ENCODE measurements around the gene HECA. TPM values are rescaled to one million over a fixed set of nuclear protein-coding genes. Genes with fewer than 3 reads are reported as not detected.

The HECA gene
- total and polyA plus RNA-seq, 2 donors (not counting 1 experiment from before 2014, with no cell fraction given), result 13.0 to 26.6 TPM

GRCh38 chr6:139129284-139129683 lies 5.6 kb upstream of the HECA start:
- Histone ChIP-seq H3K79me2 (ENCODE audit: control insufficient read depth, insufficient read depth, low read length) (no peaks in the 10 kb centered on the region), H3K4me1 (ENCODE audit: control insufficient read depth, extremely low read depth, insufficient read depth, low read length) (peaks cover 2% of the 10 kb centered on the region), H3K9ac (ENCODE audit: insufficient read depth, low read length) (no peak overlapping the region), H3K36me3 (ENCODE audit: control insufficient read depth, insufficient read depth, low read length) (no peaks in the 10 kb centered on the region), H3K27ac (ENCODE audit: insufficient read depth, low read length) (no peak overlapping the region), H3K4me2 (ENCODE audit: extremely low read depth, insufficient read depth, low read length) (no peak overlapping the region), H2AFZ (ENCODE audit: low read length) (no peak overlapping the region), H3K9me3 (ENCODE audit: control insufficient read depth, insufficient read depth, low read depth, low read length) (no peaks in the 10 kb centered on the region), H3K27me3 (ENCODE audit: control insufficient read depth, insufficient read depth, low read length) (no peaks in the 10 kb centered on the region), H4K20me1 (ENCODE audit: control insufficient read depth, extremely low read depth, insufficient read depth, low read length) (no peaks in the 10 kb centered on the region), H3K4me3 (replicated peaks in 1 of 4; ENCODE audit: control extremely low read depth in 1 of 4, insufficient read depth in 1 of 4, low read depth in 3 of 4, low read length in 4 of 4) (no peak overlapping the region)
- no peak for TF ChIP-seq EZH2 (IDR thresholded peaks at IDR 0.05; ENCODE audit: low read length, missing control alignments)
- peak; percentile 25 to 79 for DNase-seq (ENCODE audit: low read depth in 2 of 2)

GRCh38 chr6:139131736-139132280 lies 3.1 kb upstream of the HECA start:
- no peak for DNase-seq (ENCODE audit: low read depth in 2 of 2)
- H3K36me3 ChIP-seq (ENCODE audit: control insufficient read depth, insufficient read depth, low read length), result no peaks in the 10 kb centered on the region
- no peak overlapping the region for H3K27ac ChIP-seq (ENCODE audit: insufficient read depth, low read length)
- H3K27me3 ChIP-seq (ENCODE audit: control insufficient read depth, insufficient read depth, low read length), result no peaks in the 10 kb centered on the region
- H3K9me3 ChIP-seq (ENCODE audit: control insufficient read depth, insufficient read depth, low read depth, low read length), result no peaks in the 10 kb centered on the region
- no peak overlapping the region for H3K4me3 ChIP-seq (replicated peaks in 1 of 4; ENCODE audit: control extremely low read depth in 1 of 4, insufficient read depth in 1 of 4, low read depth in 3 of 4, low read length in 4 of 4)
- H3K9ac ChIP-seq (ENCODE audit: insufficient read depth, low read length), result no peak overlapping the region
- no peak overlapping the region for H2AFZ ChIP-seq (ENCODE audit: low read length)
- no peaks in the 10 kb centered on the region for H4K20me1 ChIP-seq (ENCODE audit: control insufficient read depth, extremely low read depth, insufficient read depth, low read length)
- TF ChIP-seq CTCF (conservative IDR thresholded peaks at IDR 0.05 in 1 of 2, IDR thresholded peaks at IDR 0.05 in 1 of 2; ENCODE audit: low read depth in 1 of 2, low read length in 2 of 2), result no peak
- TF ChIP-seq EZH2 (IDR thresholded peaks at IDR 0.05; ENCODE audit: low read length, missing control alignments), result no peak
- no peak overlapping the region for H3K4me2 ChIP-seq (ENCODE audit: extremely low read depth, insufficient read depth, low read length)
- H3K4me1 ChIP-seq (ENCODE audit: control insufficient read depth, extremely low read depth, insufficient read depth, low read length), result peaks cover 3% of the 10 kb centered on the region
- no peaks in the 10 kb centered on the region for H3K79me2 ChIP-seq (ENCODE audit: control insufficient read depth, insufficient read depth, low read length)

- Histone ChIP-seq H3K27ac (ENCODE audit: insufficient read depth, low read length) (peak overlapping the region; percentile 18), H3K79me2 (ENCODE audit: control insufficient read depth, insufficient read depth, low read length) (no peaks in the 10 kb centered on the region), H3K27me3 (ENCODE audit: control insufficient read depth, insufficient read depth, low read length) (no peaks in the 10 kb centered on the region), H2AFZ (ENCODE audit: low read length) (peak overlapping the region; percentile 60), H3K4me3 (replicated peaks in 1 of 4; ENCODE audit: control extremely low read depth in 1 of 4, insufficient read depth in 1 of 4, low read depth in 3 of 4, low read length in 4 of 4) (peak overlapping the region in 1 of 4 experiments; percentile 3), H3K9me3 (ENCODE audit: control insufficient read depth, insufficient read depth, low read depth, low read length) (no peaks in the 10 kb centered on the region), H3K4me1 (ENCODE audit: control insufficient read depth, extremely low read depth, insufficient read depth, low read length) (peaks cover 3% of the 10 kb centered on the region), H3K36me3 (ENCODE audit: control insufficient read depth, insufficient read depth, low read length) (no peaks in the 10 kb centered on the region), H3K4me2 (ENCODE audit: extremely low read depth, insufficient read depth, low read length) (no peak overlapping the region), H4K20me1 (ENCODE audit: control insufficient read depth, extremely low read depth, insufficient read depth, low read length) (no peaks in the 10 kb centered on the region), H3K9ac (ENCODE audit: insufficient read depth, low read length) (no peak overlapping the region)
- no peak for DNase-seq (ENCODE audit: low read depth in 2 of 2)
- TF ChIP-seq CTCF (conservative IDR thresholded peaks at IDR 0.05 in 1 of 2, IDR thresholded peaks at IDR 0.05 in 1 of 2; ENCODE audit: low read depth in 1 of 2, low read length in 2 of 2), result no peak
- TF ChIP-seq EZH2 (IDR thresholded peaks at IDR 0.05; ENCODE audit: low read length, missing control alignments), result no peak
Observed at GRCh38 chr6:139133262-139134063, 1.4 kb upstream of the HECA start.
